GM06990 (cell line): ENCODE data around the gene TARP.

Experiments
- DNase-seq: peaks from one replicate; pipeline ENCODE4 v3.0.0-alpha.2; 2011; ENCODE audit not compliant: insufficient read length; ENCODE audit errors: extremely low read depth
- H3K27me3 ChIP-seq: replicated peaks from 2 replicates; pipeline ENCODE4 v1.6.0; 2011; ENCODE audit warnings: low read length; ENCODE audit not compliant: control insufficient read depth, insufficient read depth
- H3K36me3 ChIP-seq: 2 replicates; pipeline ENCODE4 v1.5.1; 2011; ENCODE audit warnings: low read length; ENCODE audit not compliant: control insufficient read depth, insufficient read depth
- H3K4me3 ChIP-seq: replicated peaks from 2 replicates; pipeline ENCODE4 v1.5.1; 2011; ENCODE audit warnings: low read depth, mild to moderate bottlenecking, control low read depth, low read length
- TF ChIP-seq, protein P1 (sequence below): IDR thresholded peaks from 2 replicates; pipeline ENCODE4 v1.5.1; 2011; ENCODE audit warnings: low read length, control low read depth, mild to moderate bottlenecking, inconsistent platforms; ENCODE audit not compliant: insufficient read depth, poor library complexity, severe bottlenecking

The TARP gene

DNA sequence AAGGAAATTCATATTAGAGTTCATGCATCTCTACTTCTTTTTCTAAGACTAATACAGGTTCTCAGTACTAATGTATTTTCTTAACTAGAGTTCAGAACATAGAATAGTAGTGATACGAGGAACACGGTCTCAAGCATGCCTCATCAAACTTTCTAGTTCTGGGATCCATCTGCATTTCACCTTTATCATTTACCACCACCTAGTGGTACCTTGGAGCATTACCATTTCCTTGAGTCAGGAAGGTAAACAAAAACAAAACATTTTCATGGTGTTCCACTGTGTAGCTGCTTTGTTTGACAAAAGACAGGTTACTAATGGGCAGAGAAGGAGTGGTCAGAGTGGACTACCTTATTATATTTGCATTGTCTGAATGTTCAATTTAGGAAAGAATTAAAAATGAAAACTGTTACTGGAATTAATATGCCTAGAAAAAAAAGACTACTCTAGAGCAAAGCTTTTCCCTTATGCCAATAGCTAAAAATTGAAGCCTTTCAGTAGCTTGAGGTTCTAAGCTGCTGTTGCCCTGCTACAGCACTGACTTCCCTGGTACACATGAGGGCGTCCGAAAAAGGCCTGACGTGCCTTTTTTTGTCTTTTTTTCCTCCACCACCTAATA is 50.8 kb downstream of the TARP start:
- Histone ChIP-seq H3K4me3 (no peak overlapping the region), H3K36me3 (peaks cover 11% of the 10 kb centered on the region), H3K27me3 (no peaks in the 10 kb centered on the region)
- TF ChIP-seq, protein P1, sequence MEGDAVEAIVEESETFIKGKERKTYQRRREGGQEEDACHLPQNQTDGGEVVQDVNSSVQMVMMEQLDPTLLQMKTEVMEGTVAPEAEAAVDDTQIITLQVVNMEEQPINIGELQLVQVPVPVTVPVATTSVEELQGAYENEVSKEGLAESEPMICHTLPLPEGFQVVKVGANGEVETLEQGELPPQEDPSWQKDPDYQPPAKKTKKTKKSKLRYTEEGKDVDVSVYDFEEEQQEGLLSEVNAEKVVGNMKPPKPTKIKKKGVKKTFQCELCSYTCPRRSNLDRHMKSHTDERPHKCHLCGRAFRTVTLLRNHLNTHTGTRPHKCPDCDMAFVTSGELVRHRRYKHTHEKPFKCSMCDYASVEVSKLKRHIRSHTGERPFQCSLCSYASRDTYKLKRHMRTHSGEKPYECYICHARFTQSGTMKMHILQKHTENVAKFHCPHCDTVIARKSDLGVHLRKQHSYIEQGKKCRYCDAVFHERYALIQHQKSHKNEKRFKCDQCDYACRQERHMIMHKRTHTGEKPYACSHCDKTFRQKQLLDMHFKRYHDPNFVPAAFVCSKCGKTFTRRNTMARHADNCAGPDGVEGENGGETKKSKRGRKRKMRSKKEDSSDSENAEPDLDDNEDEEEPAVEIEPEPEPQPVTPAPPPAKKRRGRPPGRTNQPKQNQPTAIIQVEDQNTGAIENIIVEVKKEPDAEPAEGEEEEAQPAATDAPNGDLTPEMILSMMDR: peak; percentile 68
- DNase-seq: no peak

DNA sequence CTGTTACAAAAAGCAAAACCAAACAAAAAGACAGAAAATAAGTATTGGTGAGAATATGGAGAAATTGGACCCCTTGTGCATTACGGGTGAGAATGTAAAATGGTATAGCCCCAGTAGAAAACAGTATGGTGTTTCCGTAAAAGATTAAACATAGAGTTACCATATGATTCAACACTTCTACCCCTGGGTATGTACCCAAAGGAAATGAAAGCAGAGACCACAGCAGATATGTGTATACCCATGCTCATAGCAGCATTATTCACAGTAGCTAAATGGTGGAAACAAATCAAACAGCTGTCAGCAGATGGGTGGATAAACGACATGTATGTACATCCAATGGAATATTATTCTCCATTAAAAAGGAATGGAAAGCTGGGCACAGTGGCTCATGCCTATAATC is 53.0 kb downstream of the TARP start:
- TF ChIP-seq, protein P1: no peak
- no peak for DNase-seq
- Histone ChIP-seq H3K4me3 (no peak overlapping the region), H3K36me3 (peaks cover 18% of the 10 kb centered on the region), H3K27me3 (no peaks in the 10 kb centered on the region)

DNA sequence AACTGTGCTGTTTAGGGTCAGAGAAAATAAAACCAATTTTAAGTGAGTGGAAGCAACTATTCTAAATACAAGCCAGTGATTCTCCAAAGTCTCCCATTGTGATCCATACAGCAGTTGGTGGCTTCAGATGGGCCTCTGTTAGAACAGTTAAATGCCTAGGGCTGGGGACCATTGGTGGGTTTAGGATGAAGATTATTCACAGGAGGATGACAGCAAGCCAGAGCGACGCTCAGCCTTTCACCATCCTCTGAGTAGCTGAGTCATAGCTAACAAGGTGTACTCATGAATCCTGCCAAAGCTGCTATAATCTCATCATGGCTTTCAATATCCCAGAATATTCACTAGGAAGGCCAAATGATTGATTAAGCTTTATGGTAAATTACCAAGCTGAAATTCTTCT is 55.8 kb downstream of the TARP start:
- Histone ChIP-seq H3K36me3 (peaks cover 19% of the 10 kb centered on the region), H3K27me3 (no peaks in the 10 kb centered on the region), H3K4me3 (no peak overlapping the region)
- no peak for DNase-seq
- TF ChIP-seq, protein P1: no peak

DNA sequence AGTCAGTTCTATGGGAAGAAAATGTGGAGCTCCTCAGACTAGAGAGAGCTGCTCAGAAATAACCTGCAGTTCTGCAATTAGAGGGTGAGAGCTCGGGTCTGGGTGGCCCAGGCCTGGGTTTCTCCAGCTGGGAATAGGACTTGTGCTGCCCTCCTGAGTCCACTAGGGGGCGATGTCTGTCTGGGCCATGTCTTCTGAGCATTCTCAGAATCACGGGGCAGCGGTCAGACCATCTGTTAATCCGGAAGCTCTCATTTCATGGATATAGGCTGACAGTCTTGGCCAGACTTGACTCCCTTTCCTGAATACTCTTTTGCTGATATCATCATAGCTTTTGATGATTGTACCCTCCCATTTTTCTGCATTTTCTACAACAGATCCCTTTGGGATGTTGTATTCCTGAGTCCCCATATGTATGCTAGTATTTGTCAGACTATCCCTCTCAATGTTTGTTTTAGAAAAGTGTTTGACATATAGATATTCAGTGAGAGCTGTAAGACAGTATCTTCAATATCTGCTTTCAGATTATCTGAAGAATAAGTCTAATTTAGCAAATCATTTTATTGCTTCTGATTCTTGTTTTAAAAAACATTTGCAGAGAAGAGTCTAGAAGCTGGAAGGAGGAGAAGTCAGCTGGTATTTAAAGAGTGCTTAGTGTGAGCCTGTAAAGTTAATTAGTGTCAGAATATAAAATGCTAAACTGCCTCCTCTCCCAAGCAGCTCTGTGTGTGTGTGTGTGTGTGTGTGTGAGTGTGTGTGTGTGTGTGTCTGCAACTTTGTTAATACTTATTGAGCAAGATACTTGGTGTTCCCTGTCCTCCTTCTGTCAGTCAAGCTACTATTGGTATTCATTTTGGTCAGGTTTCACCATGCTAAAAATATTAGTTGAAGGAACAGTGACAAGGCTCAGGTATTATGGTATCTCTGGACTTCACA is 57.4 kb downstream of the TARP start:
- no peaks in the 10 kb centered on the region for H3K27me3 ChIP-seq
- TF ChIP-seq, protein P1: peak; percentile 98
- DNase-seq: peak; percentile 16
- peaks cover 15% of the 10 kb centered on the region for H3K36me3 ChIP-seq
- no peak overlapping the region for H3K4me3 ChIP-seq

DNA sequence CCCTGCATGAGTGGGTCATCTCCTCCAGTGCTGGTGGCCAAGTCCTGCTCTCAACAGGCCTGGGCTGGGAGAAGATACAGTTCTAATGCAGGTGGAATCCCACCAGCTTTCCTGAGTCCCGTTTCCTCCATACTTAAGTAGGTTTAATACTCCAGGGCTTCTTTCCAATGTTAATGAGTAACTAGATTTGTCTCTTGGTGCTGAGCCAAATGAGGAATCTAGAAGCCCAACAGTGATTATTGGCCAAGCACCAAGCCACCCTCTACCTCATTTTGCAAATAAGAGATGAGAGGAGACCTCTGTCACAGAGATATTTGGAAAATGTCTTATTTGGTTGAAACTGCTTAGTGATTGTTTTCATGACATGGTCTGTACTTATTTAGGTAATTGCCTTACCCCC is 58.3 kb downstream of the TARP start:
- H3K36me3 ChIP-seq: peaks cover 17% of the 10 kb centered on the region
- no peak overlapping the region for H3K4me3 ChIP-seq
- TF ChIP-seq, protein P1: no peak
- H3K27me3 ChIP-seq: no peaks in the 10 kb centered on the region
- no peak for DNase-seq
